HG02981 (cell line): ENCODE results near the gene PRKG1.
A peak's percentile ranks its signal among the peaks of the same experiment; 100 is the strongest.
"Not testable (repeated sequence)": the region's sequence is repeated elsewhere in the genome, so short reads cannot be mapped to it uniquely, and the experiment has no call there.

Source experiments
- ATAC-seq: cut with Tn5 transposase; IDR thresholded peaks from one replicate; pipeline ENCODE4 v1.9.1; 2021; ENCODE audit warnings: mild to moderate bottlenecking, moderate library complexity; ENCODE audit not compliant: unreplicated experiment

PRKG1 gene

GRCh38 chr10:52220947-52221346 lies 1146.7 kb downstream of the PRKG1 start:
- ATAC-seq, result peak; percentile 43

DNA sequence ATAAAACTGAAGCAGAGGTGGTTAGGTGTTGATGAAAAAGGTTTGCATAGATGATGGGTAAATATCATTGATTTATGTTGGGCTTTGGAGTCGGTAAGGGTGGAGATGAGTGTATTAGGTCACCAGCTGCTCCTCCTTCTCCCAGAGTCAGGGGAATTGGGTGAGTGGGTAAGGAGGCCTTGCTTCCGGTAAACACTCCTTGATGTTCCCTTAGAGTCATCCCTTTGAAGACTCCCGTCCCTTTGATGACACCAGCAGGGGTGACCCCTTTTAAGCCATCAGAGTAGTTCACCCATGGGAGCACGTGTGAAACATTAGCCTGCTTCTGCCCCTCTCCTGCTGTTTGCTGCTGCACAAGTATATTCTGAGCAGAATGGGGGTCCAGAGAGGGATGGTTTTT lies 1147.6 kb downstream of the PRKG1 start:
- ATAC-seq, result no peak

GRCh38 chr10:52226197-52226847 lies 1152.0 kb downstream of the PRKG1 start:
- ATAC-seq, result no peak

- ATAC-seq, result no peak
Observed at GRCh38 chr10:52228556-52228955, 1154.3 kb downstream of the PRKG1 start.

- no peak for ATAC-seq
Observed at GRCh38 chr10:52229291-52229931, 1155.1 kb downstream of the PRKG1 start.

DNA sequence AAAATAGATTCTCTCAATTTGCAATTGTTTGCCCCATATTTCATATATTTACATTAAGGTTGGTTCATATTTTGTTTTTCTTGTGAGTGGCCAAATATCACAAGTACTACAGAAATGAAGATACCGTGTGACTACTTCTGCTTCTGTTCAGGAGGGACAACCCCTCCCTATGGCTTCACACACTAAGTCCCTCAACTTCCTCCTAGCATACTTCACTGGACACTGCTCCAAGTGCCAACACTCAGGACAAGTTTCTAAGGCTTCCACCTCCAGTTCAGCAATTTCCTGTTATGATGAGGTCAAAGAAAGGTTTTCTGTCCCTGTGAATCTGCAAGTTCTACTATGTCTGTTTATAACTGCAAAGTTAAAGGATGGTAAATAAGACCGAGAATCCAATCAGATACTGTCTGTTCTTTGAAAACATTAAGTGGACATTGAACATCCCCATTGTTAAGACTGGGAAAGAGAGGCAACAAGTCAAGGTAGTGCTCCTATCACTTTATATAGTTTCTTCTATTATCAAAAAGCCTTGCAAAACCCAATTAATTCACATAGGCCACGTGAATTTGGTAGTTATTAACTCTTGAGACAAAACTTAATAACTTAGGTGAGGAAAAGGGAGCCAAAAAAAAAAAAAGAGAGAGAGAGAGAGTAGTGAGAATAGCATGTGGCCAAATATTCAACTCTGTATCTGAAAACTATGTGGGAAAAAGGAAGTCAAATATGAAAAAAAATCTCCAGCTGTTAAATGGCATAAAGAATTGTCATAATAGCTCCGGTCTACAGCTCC lies 1158.5 kb downstream of the PRKG1 start:
- peak; percentile 99 for ATAC-seq

- ATAC-seq, result not testable (repeated sequence)
Observed at GRCh38 chr10:52233351-52233991, 1159.2 kb downstream of the PRKG1 start.

DNA sequence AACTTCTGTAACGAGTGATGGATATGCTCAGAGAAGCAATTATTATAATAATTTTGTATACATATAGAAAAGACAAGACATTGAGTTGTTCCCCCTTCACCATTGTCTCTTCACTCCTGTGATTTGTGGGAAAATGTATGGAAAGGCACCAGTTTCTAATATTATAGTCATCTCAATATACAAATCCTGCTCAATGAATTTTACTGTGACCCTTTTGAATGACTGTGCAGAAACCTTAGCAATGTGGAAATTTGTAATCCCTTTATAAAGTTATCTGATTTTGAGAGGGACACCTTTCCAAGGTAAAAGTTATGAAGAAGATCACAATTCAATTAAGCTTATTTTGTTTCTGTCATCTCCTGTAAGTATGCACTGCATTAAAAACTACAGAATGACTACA lies 1165.5 kb downstream of the PRKG1 start:
- ATAC-seq, result no peak

- no peak for ATAC-seq
Observed at GRCh38 chr10:52245547-52245946, 1171.3 kb downstream of the PRKG1 start.

GRCh38 chr10:52247929-52248328 lies 1173.6 kb downstream of the PRKG1 start:
- not testable (repeated sequence) for ATAC-seq

GRCh38 chr10:52248697-52249306 lies 1174.5 kb downstream of the PRKG1 start:
- no peak for ATAC-seq

GRCh38 chr10:52249850-52250395 lies 1175.6 kb downstream of the PRKG1 start:
- ATAC-seq, result no peak

DNA sequence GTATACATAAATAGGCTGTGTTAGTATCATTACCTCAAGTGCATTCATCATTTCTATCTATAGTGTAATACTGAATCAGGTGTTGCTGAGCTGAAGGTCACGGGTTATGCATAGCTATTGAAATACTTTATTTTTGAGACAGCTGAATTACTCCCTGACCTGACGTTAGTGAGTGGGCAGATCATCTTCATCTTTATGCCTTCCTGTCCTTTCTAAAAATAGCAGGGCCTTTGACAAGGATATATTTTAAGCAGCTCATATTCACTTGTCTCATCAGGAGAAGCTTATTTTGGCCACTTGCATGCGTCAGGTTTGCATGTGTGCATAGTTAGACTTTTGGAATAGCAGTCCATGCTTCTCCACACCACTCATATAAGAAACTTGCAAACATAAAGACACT lies 1176.2 kb downstream of the PRKG1 start:
- no peak for ATAC-seq

DNA sequence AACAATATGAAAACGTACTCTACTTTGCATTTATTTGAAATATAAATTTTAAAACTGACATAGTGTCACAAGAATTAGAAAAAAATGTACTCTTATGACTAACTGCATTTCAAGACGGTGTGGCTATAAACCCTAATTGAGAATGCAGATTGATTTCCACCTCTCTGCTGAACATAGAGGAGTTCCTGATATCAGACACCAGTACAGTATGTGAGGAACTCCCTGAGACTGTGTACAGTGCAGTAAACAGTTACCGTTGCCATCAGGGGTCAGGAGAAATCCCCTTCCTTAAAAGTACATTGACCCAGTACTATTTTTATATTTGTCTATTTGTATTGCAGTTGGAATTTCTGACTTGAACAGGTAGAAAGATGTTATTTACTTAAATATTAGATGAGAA lies 1178.0 kb downstream of the PRKG1 start:
- no peak for ATAC-seq

DNA sequence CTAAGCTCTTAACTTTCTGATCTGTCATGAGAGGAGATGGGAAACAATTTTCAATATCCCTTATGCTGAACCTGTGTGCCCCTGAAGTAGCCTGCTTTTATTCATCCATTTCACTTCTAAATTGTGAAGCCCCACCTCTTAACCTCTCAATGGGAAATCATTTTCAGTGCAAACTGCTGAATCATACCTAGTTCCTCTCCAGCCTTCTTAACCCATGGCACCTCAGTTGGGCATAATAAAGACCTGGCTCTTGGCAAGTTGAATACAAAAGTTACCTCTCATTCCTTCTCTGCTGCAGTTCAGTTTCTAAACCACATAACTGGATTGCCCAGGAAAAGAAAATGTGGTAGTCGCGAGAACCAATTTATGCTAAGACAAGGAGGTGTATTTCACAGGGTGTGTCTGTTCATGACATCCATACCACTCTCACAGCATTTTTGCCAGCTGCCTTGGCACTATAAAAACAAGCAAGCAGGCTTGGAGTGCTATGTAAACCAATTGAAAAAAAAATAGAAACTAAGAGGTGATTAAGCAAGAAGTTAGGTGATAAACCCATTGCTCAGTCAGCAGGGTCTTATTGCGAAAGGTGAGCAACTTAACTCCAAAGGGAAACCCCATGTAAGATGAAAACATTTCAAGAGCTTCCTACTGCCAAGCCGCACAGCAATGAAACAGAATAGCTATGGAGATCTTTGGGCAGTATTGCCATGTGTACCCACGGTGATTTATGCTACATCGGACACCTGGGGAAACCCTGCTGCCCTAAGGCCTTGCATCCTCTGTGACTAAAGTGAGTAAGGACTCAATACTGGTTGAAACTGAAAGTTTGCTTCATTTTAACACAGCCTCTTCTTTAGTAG lies 1182.8 kb downstream of the PRKG1 start:
- ATAC-seq, result peak; percentile 99

GRCh38 chr10:52257692-52258075 lies 1183.4 kb downstream of the PRKG1 start:
- peak; percentile 79 for ATAC-seq

GRCh38 chr10:52258799-52259425 lies 1184.6 kb downstream of the PRKG1 start:
- ATAC-seq, result no peak

DNA sequence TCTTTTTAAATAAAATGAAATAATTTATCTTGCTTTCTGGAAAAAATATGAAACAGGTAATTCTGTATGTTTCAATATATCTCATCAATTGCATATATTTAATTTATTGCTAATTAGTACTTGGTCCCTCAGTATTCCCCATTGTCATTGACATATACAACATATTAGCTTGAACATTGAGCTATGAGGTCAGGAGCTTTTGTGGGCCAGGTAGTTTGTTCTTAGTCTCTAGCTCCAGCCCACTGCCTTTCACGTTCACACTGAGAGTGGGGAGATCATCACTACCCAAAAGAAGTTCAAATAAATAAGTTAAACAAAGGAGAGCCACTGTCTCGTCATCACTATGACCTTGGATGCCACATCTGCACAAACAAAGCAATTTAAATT lies 1185.1 kb downstream of the PRKG1 start:
- no peak for ATAC-seq

DNA sequence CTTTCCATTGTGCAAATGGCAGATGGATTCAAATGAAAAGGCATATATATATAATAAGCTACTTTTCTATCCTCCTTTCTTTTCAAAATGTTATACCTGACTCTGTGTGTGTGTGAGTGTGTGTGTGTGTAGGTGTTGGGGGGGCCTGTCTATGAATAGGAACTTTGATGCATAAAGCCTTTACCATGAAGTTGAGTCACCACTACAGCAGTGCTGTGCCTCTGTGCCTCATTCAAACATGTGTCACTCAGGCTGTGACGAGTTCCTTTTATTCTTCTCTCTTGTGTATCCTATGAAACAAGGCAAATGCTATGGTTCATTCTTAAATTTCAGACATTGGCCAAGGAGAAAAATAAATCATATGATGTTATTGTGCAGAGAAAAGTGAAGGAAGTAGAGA lies 1187.1 kb downstream of the PRKG1 start:
- ATAC-seq, result no peak
